Lung (tissue), 12 donors: ENCODE measurements around the gene LRRC8C. TPM values are rescaled to one million over a fixed set of nuclear protein-coding genes. Genes with fewer than 3 reads are reported as not detected.

Source experiments
- ATAC-seq: fragments of 200-7000 bp; cut with Tn5 transposase; one replicate; pipeline ENCODE4 v1.9.1; 2020; ENCODE audit warnings: moderate number of reproducible peaks; ENCODE audit not compliant: insufficient read depth, low FRiP score
- DNase-seq, 3 donors: peaks; one replicate each; pipeline ENCODE4 v3.0.0-alpha.2; 2013 to 2017
- H3K27ac ChIP-seq, 2 donors: one replicate each; pipeline ENCODE4 v1.5.1; 2013; ENCODE audit warnings: mild to moderate bottlenecking in 2 of 2, moderate library complexity in 2 of 2, control low read depth in 1 of 2, inconsistent platforms in 1 of 2, low read depth in 1 of 2, low read length in 1 of 2
- H3K27me3 ChIP-seq, 3 donors: one replicate each; pipeline ENCODE4 v1.5.1; 2013; ENCODE audit warnings: low read length in 2 of 3; ENCODE audit not compliant: control insufficient read depth in 3 of 3, insufficient read depth in 3 of 3
- H3K36me3 ChIP-seq, 4 donors: one replicate each; pipeline ENCODE4 v1.5.1; 2013; ENCODE audit warnings: low read length in 4 of 4, mild to moderate bottlenecking in 1 of 4, moderate library complexity in 1 of 4; ENCODE audit not compliant: control insufficient read depth in 4 of 4, insufficient read depth in 4 of 4
- H3K4me1 ChIP-seq, 5 donors: one replicate each; pipeline ENCODE4 v1.5.1; 2013; ENCODE audit warnings: low read length in 5 of 5, mild to moderate bottlenecking in 2 of 5, moderate library complexity in 1 of 5; ENCODE audit not compliant: control insufficient read depth in 5 of 5, insufficient read depth in 5 of 5
- H3K4me3 ChIP-seq: one replicate; pipeline ENCODE4 v1.5.1; 2013; ENCODE audit warnings: mild to moderate bottlenecking, control low read depth, moderate library complexity
- H3K9ac ChIP-seq, 2 donors: one replicate each; pipeline ENCODE4 v1.5.1; 2013; ENCODE audit warnings: low read length in 2 of 2, control low read depth in 1 of 2; ENCODE audit not compliant: insufficient read depth in 1 of 2
- H3K9me3 ChIP-seq, 4 donors: one replicate each; pipeline ENCODE4 v1.5.1; 2013; ENCODE audit warnings: low read length in 3 of 4, mild to moderate bottlenecking in 1 of 4, moderate library complexity in 1 of 4; ENCODE audit not compliant: control insufficient read depth in 4 of 4, insufficient read depth in 3 of 4
- WGBS, 2 donors: extraction: QIAGEN DNeasy Blood & Tissue Kit; methylation state at CpG; one replicate each; pipeline ENCODE4 v1.1.7; 2013; 5-methylcytosine and 5-hydroxymethylcytosine counted together
- polyA plus RNA-seq, 2 donors: library from polyadenylated mRNA; stranded (reverse); fragments of 200-250 nt; gene quantifications; one replicate each; pipeline ENCODE4 v1.2.1, GENCODE V29; 2013
- total RNA-seq, 2 donors: library from RNA; depleted of rRNA in 1 of 2; stranded (reverse); fragments of >200 nt in 1 of 2; gene quantifications; one replicate each; pipeline ENCODE4 v1.2.1, GENCODE V29; 2014 to 2021
- TF ChIP-seq, protein P1 (sequence below): IDR thresholded peaks from 2 replicates; pipeline ENCODE4 v1.5.1; 2012; ENCODE audit warnings: mild to moderate bottlenecking; ENCODE audit errors: control extremely low read depth, extremely low read depth
- donor health status: control.
- donor health status: control.
- donor health status: Bipolar disorder and iron deficiency.
- donor health status: healthy.
- donor health status: DM: yes; HTN: yes; CAD: no.

Gene LRRC8C
- total and polyA plus RNA-seq, 4 donors, result 3.3 to 11.7 (median 6.9) TPM

GRCh38 chr1:89587729-89588161, 45.2 kb upstream of the LRRC8C start:
- DNase-seq, result no peak
- Histone ChIP-seq H3K27ac (no peak overlapping the region), H3K4me3 (no peak overlapping the region), H3K9me3 (no peaks in the 10 kb centered on the region), H3K9ac (no peak overlapping the region), H3K27me3 (no peaks in the 10 kb centered on the region), H3K4me1 (no peaks in the 10 kb centered on the region), H3K36me3 (peaks cover 0 to 16% (median 5%) of the 10 kb centered on the region in 4 donors)
- no peak for ATAC-seq
- WGBS, 2 donors, result 95 to 96% methylated on average over 4 of the region's 4 CpGs
- TF ChIP-seq, protein P1, sequence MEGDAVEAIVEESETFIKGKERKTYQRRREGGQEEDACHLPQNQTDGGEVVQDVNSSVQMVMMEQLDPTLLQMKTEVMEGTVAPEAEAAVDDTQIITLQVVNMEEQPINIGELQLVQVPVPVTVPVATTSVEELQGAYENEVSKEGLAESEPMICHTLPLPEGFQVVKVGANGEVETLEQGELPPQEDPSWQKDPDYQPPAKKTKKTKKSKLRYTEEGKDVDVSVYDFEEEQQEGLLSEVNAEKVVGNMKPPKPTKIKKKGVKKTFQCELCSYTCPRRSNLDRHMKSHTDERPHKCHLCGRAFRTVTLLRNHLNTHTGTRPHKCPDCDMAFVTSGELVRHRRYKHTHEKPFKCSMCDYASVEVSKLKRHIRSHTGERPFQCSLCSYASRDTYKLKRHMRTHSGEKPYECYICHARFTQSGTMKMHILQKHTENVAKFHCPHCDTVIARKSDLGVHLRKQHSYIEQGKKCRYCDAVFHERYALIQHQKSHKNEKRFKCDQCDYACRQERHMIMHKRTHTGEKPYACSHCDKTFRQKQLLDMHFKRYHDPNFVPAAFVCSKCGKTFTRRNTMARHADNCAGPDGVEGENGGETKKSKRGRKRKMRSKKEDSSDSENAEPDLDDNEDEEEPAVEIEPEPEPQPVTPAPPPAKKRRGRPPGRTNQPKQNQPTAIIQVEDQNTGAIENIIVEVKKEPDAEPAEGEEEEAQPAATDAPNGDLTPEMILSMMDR, result no peak

DNA sequence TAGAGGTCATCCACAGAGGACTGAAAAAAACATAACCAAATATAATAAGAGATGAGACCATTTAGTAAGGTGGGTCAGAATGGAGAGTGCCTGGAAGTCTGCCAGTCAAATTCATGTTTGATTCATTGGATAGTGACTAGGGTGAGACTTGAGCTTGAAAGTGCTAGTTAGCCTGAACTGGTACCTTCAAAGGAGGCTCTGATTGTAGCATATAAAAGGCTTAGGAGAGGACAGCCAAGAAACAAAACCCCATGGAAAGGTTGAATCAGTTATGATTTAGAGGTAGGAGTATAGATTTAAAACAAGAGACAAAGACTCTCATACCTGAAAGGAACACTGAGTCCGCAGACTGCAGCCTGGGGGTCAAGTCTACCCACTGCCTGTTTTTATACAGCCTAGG, 44.4 kb upstream of the LRRC8C start:
- DNase-seq, result no peak

GRCh38 chr1:89589515-89589914, 43.4 kb upstream of the LRRC8C start:
- peaks cover 0 to 9% (median 0%) of the 10 kb centered on the region in 4 donors for H3K36me3 ChIP-seq
- TF ChIP-seq, protein P1, result no peak
- ATAC-seq (no peak), DNase-seq (no peak)
- H3K9me3 ChIP-seq, result no peaks in the 10 kb centered on the region
- 79 to 100% methylated on average over 1 of the region's 1 CpG for WGBS, 2 donors
- H3K27ac ChIP-seq, result no peak overlapping the region
- no peaks in the 10 kb centered on the region for H3K4me1 ChIP-seq
- H3K9ac ChIP-seq, result no peak overlapping the region
- H3K4me3 ChIP-seq, result no peak overlapping the region
- no peaks in the 10 kb centered on the region for H3K27me3 ChIP-seq

More for the DNA sequence above, 44.4 kb upstream of the LRRC8C start:
- no peak overlapping the region for H3K4me3 ChIP-seq
- no peaks in the 10 kb centered on the region for H3K27me3 ChIP-seq
- WGBS, 2 donors, result 100% methylated on average over 1 of the region's 1 CpG
- H3K4me1 ChIP-seq, result no peaks in the 10 kb centered on the region
- no peak for ATAC-seq
- H3K27ac ChIP-seq, result no peak overlapping the region
- TF ChIP-seq, protein P1, result no peak
- H3K9ac ChIP-seq, result no peak overlapping the region
- no peaks in the 10 kb centered on the region for H3K9me3 ChIP-seq
- H3K36me3 ChIP-seq, result peaks cover 0 to 12% (median 2%) of the 10 kb centered on the region in 4 donors
